Measurements from ENCODE around the gene MDM4. TPM values are rescaled to one million over a fixed set of nuclear protein-coding genes. Genes with fewer than 3 reads are reported as not detected.

MDM4 gene
- total RNA-seq, 1 donor from 2014 or later, result 127 TPM

- H3K27ac Mint-ChIP-seq, result no peak overlapping the region
- no peaks in the 10 kb centered on the region for H3K36me3 Mint-ChIP-seq (ENCODE audit: insufficient read depth)
- H3K9me3 Mint-ChIP-seq (ENCODE audit: low read depth), result no peaks in the 10 kb centered on the region
- H3K4me1 Mint-ChIP-seq (ENCODE audit: low read depth), result no peaks in the 10 kb centered on the region
- H3K27me3 Mint-ChIP-seq, result peaks cover 5% of the 10 kb centered on the region
- no peak for TF ChIP-seq CTCF (IDR thresholded peaks at IDR 0.05; ENCODE audit: unreplicated experiment)
- H3K4me3 Mint-ChIP-seq (ENCODE audit: low read depth), result no peak overlapping the region
- no peak for DNase-seq (ENCODE audit: low spot score, unreplicated experiment)
These were observed 73.3 kb downstream of the MDM4 start for GRCh38 chr1:204589409-204590038.

GRCh38 chr1:204591473-204592090 lies 75.4 kb downstream of the MDM4 start:
- Mint-ChIP-seq H3K9me3 (ENCODE audit: low read depth) (no peaks in the 10 kb centered on the region), H3K4me3 (ENCODE audit: low read depth) (no peak overlapping the region), H3K4me1 (ENCODE audit: low read depth) (no peaks in the 10 kb centered on the region), H3K27ac (no peak overlapping the region), H3K36me3 (ENCODE audit: insufficient read depth) (no peaks in the 10 kb centered on the region), H3K27me3 (peaks cover 5% of the 10 kb centered on the region)
- TF ChIP-seq CTCF (IDR thresholded peaks at IDR 0.05; ENCODE audit: unreplicated experiment), result no peak
- DNase-seq (ENCODE audit: low spot score, unreplicated experiment), result no peak

- Mint-ChIP-seq H3K27ac (peak overlapping the region; percentile 78), H3K27me3 (peaks cover 5% of the 10 kb centered on the region), H3K4me1 (ENCODE audit: low read depth) (no peaks in the 10 kb centered on the region), H3K9me3 (ENCODE audit: low read depth) (no peaks in the 10 kb centered on the region), H3K36me3 (ENCODE audit: insufficient read depth) (no peaks in the 10 kb centered on the region), H3K4me3 (ENCODE audit: low read depth) (no peak overlapping the region)
- no peak for DNase-seq (ENCODE audit: low spot score, unreplicated experiment)
- TF ChIP-seq CTCF (IDR thresholded peaks at IDR 0.05; ENCODE audit: unreplicated experiment), result no peak
These were observed 76.2 kb downstream of the MDM4 start for GRCh38 chr1:204592246-204592948.

- H3K9me3 Mint-ChIP-seq (ENCODE audit: low read depth), result no peaks in the 10 kb centered on the region
- peaks cover 2% of the 10 kb centered on the region for H3K27me3 Mint-ChIP-seq
These were observed 82.2 kb downstream of the MDM4 start for GRCh38 chr1:204598319-204598969.

More at GRCh38 chr1:204598319-204598969, 82.2 kb downstream of the MDM4 start:
- Mint-ChIP-seq H3K36me3 (ENCODE audit: insufficient read depth) (no peaks in the 10 kb centered on the region), H3K4me1 (ENCODE audit: low read depth) (no peaks in the 10 kb centered on the region), H3K4me3 (ENCODE audit: low read depth) (no peak overlapping the region), H3K27ac (no peak overlapping the region)
- no peak for DNase-seq (ENCODE audit: low spot score, unreplicated experiment)
- TF ChIP-seq CTCF (IDR thresholded peaks at IDR 0.05; ENCODE audit: unreplicated experiment), result no peak

Data from progenitor cell of endocrine pancreas (in vitro differentiated cells).